ENCODE data around the gene DDI2.

DNA sequence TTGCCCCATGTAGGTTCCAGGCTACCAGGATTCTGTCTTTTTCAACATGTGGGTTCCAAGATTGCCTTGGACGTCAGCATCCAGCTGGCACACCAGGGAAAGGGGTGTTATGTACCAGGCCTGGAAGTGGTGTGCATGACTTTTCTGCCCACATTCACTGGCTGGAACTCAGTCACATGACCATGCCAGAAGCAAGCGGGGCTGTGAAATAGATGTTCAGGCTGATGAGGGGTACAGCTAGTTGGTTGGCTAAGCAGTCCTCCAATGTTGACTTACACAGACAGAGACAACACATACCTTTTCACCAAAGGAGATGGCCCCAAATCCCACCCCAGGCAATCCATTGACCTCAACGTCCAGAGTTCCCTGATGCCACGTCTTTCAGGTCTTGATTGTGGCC lies 52.6 kb downstream of the DDI2 start:
- TF ChIP-seq GATA2 (IDR thresholded peaks at IDR 0.05; ENCODE audit: low read depth, low read length) (no peak), GATA3 (IDR thresholded peaks at IDR 0.05; ENCODE audit: low read depth, low read length) (no peak)

Data from SH-SY5Y (cell line).